NCI-H187 (cell line): ENCODE results near the gene SORCS2.

Experiments used
- DNase-seq, 2 experiments: peaks; one replicate each; lab custom pipeline; 2025; lab: John Stamatoyannopoulos, UW

SORCS2 gene

DNA sequence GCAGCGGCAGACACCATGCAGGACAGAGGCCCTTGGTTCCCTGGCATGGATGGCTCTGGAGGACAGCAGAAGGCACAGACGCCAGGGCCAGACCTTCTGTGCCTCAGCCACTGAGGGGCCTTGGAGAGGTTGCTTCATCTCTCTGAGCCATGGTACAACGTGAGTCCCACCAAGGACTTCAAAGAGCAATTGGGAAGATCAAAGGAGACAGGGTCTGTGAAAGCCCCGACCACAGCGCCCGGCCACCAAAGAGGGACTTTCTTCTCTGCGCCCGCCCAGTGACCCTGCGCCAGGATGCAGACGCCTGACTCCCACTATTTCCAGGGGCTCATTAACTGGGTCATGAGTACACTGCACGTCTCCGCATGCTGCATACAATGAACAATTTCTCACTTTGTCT is 573.3 kb downstream of the SORCS2 start:
- DNase-seq: no peak

DNA sequence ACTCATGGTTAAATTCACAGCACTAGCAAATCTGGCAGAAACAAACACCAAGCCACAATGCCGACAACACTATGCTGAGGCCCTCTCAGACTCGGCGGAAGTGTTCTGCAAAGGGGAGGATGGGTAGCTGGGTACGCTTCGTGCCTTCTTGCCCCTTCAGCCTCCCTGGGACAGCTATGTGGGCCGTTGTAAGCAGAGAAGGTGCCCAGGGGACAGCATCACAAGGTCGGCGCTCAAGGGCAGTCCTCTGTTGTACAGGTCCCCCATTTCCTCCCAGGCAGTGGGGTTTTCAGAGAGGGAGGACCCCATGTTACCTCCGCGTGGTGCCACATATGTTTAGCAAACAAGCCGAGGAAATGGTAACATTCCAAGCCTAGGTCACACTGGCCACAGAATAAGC is 573.7 kb downstream of the SORCS2 start:
- DNase-seq: no peak

DNA sequence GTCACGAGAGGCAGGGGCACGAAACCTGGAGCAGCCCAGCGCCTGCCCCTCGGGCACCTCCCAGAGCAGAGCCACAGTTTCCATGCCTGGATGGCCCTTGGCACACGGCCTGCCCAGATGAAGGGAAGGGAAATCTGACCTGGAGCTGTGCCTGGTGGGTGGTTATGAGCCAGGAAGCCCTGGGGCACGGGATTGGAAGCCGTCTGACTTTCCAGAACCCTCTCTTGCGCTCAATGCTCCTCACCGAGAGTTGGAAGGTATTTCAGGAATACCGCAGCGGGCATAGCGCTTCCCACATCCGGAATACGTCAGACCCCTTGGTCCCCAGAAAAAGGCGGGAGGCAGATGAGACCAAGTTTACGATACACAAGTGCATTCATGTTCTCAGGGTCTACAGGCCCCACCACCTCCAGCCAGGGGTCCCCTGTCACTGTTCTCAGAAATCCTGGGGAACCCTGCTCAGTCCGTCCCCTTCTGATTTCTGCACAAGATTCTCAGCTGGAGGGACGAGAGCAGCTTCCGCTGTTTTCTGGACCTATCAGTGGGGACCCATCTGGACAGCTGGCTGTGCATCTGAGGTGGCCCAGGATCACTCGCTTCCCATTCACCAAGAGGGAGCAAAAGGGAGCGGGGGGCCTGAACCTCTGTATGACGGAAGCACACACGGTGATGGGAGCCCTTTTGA is 574.5 kb downstream of the SORCS2 start:
- no peak for DNase-seq

DNA sequence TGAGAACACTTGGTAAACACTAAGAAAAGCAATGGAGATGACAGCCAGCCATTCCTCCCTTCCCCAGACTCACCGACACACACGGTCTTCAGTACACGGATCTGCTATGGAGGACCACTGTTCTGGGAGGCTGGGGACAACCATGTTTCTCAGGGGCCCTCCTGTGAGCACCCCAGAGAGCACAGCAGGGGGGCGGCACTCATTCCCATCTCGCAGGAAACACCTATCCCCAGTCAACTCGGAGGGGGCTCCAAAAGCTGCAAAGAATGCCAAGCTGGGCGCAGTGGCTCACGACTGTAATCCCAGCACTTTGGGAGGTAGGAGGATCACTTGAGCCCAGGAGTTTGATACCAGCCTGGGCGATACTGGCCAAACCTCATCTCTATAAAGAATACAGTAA is 575.2 kb downstream of the SORCS2 start:
- DNase-seq: no peak

DNA sequence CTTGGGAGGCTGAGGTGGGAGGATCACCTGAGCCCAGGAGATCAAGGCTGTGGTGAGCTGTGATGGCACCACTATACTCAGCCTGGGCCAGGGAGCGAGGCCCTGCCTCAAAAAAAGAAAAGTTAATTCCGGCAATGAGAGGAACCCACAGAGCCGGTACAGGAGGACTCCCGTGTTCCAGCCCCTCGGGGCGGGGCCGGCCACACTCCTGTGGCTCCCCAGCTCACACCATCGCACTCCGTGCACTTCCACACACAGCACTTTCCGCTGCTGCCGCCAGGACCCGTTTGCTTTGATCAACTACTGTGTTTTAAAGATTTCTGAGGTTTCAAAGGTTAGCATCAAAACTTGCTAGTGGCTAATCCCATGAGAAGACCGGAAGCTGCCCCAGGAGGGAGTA is 575.6 kb downstream of the SORCS2 start:
- DNase-seq: no peak

DNA sequence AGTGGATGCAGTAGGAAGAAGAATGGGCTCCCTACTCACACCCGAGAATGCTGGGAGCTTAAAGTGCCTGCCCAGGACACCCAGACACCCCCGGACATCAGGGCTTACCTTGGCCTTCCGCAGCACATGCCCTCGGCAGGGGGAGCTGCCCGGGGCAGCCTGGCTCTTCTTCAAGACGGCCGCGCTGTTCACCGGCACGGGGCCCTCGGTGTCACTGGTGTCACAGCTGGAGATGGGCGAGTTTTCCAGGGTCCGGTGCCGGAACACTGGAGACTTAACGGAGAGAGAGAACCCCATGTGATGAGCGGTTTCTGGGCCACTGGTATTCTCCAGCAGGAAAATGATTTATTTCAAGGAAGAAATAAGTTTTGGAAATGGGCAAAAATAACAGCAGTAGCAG is 576.4 kb downstream of the SORCS2 start:
- no peak for DNase-seq

DNA sequence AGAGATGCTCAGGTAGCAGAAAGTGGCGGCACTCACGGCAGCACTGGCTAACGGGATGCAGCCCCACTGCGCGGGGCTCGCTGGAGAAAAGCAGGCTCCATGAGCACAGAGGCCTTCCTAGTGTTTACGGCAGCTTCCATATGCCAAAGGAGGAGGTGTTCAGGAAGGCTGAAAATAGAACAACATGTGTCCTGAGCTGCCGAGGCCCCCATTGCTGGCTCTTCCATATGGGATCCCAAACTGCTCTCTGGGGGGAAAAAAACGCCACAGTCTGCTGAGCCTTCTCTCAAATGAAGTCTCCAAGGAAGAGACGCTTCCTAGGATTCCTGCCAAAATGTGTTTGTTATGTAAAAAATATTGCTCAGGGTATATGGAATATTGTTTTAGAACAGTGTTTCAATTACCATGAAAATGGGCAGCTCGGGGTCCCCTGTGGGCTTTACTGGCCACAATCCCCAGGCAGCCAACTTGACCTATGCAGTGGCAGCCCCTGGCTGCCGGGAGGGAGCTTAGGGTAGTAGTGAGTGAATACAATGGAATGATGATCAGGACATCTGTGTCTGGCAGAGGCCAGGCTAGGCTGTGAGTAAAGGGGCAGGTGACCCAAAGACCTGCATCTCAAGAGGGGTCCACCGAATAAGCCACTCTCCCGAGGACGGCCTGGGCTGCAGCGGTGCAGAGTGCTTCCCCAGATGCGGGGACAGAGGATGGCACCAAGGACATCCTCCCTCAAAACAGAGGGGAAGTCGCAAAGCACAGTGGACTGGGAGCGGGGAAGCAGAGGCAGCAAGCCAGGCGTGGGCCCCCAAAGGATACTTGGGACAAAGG is 577.3 kb downstream of the SORCS2 start:
- no peak for DNase-seq

DNA sequence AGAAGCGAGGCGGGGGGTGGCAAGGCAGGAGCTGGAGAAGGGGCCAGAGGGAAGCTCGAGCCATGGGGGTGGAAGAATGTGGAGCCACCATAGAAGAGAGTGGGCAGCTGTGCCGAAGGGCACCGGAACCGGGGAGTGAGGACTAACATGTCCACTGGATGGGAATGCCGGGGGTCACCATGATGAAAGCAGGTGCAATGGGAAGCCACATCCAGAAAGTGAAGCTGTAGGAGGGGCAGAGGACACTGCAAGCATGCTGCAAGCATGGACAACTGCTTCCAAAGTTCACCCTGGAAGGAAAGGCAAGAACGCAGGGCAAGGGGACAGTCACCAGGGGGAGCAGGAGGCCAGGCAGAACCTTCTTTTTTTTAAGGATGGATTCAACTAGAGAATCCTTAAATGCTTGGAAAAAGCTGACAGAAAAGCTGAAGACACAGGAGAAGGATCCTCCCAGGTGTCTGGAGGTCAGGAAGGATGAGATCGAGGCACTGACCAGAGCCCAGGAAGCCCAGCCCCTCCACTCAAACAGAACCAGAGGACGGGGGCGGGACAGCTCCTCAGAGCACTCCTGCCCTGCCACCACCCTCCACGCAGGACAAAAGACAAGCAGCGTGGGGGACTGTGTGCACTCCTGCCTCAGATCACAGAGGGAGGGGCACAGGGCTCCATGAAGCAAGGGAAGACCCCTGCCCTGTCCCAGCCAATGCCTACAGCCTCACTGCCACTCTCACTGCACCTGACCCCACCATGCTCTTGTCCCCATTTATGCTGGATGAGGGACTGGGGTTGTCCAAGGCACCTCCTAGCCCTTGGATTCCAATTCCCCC is 578.1 kb downstream of the SORCS2 start:
- no peak for DNase-seq

DNA sequence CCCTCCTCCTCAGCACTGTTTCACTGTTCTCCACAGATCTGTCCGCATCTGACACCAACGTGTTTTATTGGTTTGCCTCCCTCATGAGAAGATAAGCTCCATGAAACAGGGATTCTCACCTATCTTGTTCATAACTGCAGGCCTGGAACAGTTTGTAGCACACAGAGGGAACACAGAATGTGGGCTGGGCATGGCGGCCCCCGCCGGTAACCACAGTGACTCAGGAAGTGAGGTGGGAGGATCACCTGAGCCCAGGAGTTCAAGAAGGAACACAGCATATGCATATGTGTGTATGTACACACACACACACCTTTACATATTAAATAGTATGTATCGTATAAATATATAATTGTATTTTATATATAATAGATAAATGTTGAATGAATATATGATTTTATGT is 578.7 kb downstream of the SORCS2 start:
- no peak for DNase-seq

DNA sequence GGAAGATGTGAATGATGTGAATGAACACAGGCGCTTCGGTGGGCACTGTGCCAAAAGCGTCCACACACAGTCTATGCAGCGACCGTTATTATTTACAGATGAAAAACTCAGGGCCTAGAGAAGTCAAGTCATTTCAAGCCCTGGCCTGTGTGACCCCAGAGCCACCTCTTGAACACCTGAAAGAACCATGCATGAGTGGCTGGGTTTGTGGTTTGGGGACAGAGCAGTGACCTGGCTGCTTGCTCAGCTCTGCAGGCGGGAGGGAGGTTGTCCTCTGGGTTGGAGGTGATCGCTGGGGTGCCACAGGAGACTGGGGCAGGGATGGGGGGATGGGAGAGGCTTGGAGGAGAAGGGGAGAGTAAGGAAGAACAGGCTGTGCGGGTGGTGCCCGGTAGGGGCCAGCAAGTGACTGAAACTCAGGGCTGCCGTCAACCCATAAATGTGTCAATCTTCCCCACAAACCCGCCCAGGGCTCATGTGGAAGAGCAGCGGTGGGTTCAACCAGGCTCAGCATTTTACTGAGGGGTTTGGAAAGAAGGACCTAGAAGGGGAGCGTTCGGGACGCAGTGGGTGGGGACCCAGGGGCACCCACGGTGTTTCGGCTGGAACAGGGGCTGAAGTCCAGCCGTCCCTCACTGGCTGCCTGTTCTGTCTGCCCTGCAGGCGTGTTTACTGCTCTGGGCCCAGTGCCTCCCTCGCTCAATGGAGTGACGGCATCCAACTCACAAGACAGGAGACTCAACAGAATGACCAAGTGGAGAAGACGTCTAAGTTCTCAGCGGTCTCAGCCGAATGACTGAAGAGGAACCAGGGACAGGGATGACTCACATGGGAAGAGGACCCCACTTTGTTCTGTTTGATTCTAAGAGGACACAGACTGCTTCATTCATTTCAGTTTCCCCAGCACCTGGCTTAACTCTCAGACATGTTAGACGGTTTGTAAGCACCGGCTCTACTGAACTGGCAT is 579.5 kb downstream of the SORCS2 start:
- no peak for DNase-seq

DNA sequence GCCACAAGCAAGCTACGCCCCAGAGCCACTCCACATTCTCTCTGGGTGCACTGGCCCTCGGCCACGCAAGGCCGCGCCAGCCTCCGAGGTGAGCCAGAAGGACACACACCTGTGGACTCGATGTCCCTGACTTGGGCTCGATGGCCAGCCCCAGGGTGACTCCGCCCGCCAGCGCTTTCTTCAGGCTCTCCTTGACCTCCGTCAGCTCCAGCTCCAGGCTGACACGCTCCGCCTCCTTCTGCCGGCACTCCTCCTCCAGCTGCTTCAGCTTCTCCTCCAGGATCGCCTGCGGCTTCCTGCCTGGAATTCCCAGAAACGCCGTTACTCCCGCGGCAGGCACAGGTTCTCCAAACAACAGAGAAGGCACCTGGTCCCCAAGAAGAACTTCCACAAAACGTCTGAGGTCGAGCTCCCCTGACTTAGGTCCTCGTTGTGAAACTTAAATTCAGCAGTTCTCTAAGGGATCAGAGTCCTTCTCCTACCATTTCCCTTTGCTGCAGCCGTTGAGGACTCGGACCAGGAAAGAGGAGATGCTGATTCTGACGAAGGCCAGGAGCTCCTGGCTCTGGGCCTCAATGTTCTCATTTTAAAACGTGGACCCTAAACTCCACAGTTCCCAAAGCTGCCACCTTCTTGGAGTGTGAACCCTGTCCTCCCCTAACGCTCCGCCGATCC is 580.5 kb downstream of the SORCS2 start:
- DNase-seq: no peak

DNA sequence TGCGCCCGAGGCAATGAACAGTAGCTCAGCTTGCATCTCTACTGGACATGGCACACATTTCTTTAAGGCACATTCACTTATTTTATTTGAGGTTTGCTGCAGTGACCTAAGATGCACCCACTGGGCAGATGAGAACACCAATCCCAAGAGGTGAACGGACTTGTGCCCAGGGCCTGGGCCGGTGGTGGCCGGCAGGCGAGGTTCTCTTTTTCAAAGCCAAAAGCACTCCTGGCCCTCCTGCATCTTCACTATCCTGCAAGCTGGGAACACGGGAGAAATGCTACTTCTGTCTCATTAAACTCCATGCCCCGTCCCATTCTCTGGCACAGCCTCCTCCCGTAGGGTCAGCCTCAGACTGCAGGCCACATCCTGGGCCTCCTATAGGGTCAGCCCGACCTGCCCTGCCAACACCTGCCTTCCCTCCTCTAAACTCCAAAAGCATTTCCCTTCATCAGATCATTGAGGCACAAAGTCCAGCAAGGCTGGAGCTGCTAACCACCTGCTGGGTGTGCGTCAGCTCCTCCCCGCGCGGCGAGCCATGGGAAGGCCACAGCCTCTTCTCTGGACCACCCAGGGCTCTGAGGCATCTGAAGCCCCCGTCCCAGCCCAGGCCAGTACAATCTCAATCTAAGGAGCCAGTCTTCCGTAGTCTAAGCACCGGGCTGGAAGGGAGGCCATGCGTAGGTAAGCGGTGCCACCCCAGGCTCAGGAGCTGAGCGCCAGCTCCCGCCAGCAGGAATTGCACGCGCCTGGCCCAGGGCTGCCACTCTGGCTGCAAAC is 581.3 kb downstream of the SORCS2 start:
- no peak for DNase-seq

DNA sequence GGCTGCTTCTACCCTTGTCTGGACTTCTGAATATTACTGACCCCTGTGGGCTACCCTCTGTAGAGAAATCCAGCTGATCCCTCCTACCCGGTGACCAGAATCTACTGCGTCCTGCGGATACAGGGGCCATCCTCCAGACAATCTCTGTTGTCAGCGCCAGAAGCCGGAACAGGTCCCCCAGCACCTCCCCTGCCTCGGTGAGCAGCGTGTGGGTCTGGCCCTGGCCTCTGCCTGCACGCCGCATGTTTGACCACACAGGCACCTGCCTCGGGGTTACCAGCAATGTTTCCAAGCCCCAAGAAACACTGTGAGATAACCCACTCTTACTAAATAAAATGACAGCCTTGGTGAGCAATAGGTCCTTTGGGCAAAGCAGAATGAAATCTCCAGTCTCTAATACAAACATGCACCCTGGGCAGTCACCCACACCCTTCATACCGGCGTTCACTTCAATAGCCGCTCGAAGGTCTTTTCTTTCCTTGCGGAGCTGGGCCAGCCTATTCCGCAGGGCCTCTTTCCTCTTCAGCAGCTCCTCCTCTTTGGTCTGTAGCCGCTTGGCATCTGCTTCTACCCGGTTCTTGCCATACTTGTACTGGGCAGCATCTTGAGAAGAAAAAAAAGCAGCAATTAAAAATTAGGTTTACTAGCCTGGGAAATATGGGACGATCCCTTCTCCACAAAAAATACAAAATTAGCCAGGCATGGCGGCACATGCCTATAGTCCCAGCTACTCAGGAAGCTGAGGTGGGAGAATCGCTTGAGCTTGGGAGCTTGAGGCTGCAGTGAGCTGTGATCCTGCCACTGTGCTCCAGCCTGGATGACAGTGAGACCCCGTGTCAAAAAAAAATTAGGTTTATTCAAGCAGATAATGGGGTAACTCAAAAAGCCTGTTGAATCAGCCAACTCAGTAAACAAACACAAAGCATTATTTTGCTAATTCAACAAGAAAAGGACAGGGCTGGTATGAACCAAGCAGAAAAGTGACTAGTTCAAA is 582.3 kb downstream of the SORCS2 start:
- no peak for DNase-seq

DNA sequence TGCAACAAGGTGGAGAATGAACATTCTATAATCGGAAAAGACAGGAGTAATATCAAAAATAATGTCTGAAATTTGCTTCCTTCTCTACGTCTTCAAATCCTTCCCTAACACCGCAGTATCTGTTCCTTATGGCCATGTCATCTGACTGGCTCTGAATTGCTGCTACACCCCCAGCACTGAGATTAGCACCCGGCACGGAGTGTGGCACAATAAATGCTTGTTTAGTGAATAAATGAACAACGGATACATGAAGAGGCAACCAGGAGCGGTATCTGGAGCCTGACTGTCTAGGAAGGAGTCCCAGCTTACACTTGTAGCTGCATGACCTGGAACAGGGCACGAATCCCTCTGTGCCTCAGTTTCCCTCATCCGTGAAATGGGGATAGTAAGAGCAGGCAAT is 583.1 kb downstream of the SORCS2 start:
- no peak for DNase-seq

DNA sequence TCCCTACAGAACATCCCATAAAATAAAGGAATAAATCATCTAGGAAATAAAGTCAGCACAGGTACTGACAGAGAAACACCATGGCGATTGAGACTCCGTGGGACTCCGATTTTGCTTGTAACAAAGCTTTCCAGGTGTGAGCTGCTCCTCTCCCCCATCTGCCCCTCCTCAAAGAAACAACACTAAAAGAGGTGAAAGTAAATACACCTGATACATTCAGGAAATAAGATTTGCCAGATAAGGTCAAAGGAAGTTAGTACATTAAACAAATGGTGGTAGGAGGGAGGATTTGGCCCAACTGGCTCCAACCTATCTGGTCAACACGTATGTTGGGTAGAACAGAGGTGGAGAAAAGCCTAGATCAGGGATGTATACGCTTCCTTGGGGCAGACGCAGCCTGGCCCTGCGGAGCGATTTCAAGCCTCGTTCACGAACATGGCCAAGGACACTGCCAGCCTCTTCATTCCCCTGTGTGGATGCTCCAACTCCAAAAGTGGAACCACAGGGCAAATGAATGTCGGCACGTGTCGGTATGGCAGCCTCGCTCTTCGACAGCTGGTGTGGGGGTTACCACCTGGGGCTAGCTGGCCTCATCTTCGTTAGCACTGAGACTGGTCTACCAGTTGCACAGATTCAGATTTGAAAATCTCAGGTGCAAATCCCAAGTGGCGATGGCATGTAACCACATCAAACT is 584.8 kb downstream of the SORCS2 start:
- DNase-seq: no peak

DNA sequence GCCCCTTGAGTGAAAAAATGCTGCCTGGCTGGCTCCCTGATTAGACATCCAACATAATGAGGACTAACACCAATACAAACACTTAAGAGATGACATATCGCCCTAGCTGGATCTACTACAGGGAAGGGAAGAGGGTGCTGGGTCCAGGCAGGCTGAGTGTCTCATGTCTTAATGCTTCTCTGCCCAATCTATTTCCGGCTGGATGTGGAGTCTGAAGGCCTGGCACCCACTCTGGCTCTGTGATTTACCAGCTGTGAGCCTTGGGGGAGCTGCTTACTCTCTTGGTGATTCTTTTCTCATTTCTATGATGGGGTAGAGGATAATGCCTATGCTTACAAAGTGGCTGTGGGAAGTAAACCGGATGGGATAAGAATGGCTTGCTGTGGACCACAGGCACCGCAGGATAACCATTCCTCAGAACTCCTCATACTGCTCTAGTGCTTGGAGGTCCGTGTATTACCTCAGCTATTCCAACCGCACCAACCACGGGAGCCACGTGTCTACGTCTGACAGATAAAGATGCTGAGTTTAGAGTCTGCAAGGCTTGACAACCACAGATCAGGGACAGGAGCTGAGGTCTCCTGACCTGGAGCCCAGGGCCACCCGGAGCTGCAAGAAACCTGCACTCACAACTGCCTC is 585.7 kb downstream of the SORCS2 start:
- no peak for DNase-seq

DNA sequence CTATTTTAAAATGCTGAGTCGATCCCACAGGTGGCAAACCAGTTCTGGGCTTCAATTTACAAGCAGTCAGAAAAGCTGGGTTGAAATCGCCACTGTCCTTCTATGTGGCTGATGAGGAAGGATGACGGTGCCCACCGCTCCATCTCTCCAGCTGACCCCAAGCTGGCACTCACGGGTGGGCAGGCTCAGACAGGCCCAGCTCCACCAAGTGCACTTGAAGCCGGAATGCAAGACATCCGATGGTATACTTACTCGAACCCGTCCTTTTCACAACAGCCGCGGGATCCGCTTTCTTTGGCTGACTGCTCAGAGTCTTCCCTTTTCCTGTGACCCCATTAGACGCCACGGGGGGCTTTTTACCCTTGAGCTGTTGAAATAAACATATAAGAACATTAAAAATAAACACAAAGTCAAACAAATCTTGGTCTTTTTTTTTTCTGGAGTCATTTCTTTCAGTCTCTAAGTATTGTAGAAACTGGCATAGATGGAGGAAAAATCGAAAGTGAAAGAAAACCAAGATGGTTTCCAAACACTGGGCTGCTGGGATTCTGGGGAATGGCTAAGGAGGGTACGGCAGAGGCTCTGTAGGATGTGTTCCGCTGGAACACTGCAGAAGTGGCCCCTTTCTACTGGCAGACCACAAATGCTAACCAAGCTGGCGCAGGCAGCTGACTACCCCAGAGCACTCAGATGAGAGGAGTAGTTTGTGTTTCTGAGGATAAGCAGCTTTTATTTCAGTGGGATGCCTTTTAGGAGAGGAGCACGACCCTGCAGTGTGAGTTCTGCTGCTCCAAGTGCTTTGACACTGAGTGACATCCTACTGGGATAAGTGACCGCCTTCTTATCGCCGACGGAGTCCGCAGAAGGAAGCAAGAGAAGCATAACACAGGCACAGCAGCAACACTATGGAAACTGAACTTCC is 586.4 kb downstream of the SORCS2 start:
- DNase-seq: no peak
